GM12873 (cell line): Measurements from ENCODE around the gene SLC5A2.

Experiments
- CTCF ChIP-seq: IDR thresholded peaks from 2 replicates; pipeline ENCODE4 v1.5.1; 2012; ENCODE audit warnings: low read depth, mild to moderate bottlenecking, moderate library complexity, low read length, control low read depth; ENCODE audit not compliant: insufficient read depth; ENCODE audit errors: missing control alignments

Gene SLC5A2

GRCh38 chr16:31501226-31501965 is 18.5 kb downstream of the SLC5A2 start:
- no peak for TF ChIP-seq CTCF

- TF ChIP-seq CTCF: no peak
These were observed 19.0 kb downstream of the SLC5A2 start for GRCh38 chr16:31501966-31502348.

- TF ChIP-seq CTCF: no peak
These were observed 20.1 kb downstream of the SLC5A2 start for GRCh38 chr16:31502981-31503380.

- TF ChIP-seq CTCF: no peak
These were observed 21.2 kb downstream of the SLC5A2 start for GRCh38 chr16:31504159-31504558.

- TF ChIP-seq CTCF: no peak
These were observed 22.6 kb downstream of the SLC5A2 start for GRCh38 chr16:31505483-31505882.

- no peak for TF ChIP-seq CTCF
These were observed 24.6 kb downstream of the SLC5A2 start for GRCh38 chr16:31507617-31507928.

- TF ChIP-seq CTCF: no peak
These were observed 25.2 kb downstream of the SLC5A2 start, which contains the start of gene RUSF1 for GRCh38 chr16:31507929-31508705. RUSF1 (minus strand) TSS chr16:31508391; CDS start chr16:31508373, 18 bp downstream.
